ENCODE results near the gene TPI1. TPM values are rescaled to one million over a fixed set of nuclear protein-coding genes. Genes with fewer than 3 reads are reported as not detected.

The TPI1 gene
- total and polyA plus RNA-seq, 2 of the 8 experiments (the other 6 are each of a cell fraction or from before 2014, with no cell fraction given), result 910 to 3,018 TPM

DNA sequence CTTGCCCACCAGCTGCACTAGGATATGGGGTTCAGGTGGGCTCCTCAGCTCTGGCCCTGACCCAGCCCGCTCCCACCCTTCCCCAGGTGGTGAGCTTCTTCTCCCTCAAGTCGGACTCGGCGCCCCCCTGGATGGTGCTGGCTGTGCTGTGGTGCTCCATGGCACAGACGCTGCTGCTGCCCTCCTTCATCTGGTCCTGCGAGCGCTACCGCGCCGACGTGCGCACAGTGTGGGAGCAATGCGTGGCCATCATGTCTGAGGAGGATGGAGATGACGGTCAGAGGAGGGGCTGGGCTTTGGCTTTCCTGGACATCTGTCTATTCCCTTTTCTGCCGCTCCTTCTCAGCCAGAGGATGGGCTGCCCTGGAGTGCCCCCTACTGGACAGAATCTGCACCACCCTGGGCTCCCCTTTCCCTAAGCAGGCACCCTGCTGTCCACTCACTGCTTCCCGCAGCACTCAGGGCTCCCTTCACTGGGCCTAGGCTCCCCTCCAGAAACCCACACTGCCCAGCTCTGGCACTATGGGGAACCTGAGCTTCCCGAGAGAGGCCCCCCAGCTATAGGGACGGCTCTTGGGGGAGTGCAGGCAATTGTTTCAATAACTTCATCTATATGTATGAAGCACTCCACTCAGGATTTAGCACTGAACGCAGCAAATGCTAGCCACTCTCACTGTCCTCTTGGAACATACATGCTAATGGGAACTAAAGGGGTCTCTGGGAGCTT lies 41.8 kb upstream of the TPI1 start (continued):
- TF ChIP-seq RAD21 (IDR thresholded peaks at IDR 0.05 in 1 of 2, conservative IDR thresholded peaks at IDR 0.05 in 1 of 2; ENCODE audit: low read depth in 2 of 2, low read length in 2 of 2) (peak; percentile 88 to 93), KDM4A (IDR thresholded peaks at IDR 0.05; ENCODE audit: low read depth, low read length, severe bottlenecking) (peak; percentile 31), NRF1 (IDR thresholded peaks at IDR 0.05; ENCODE audit: low read depth, low read length) (no peak), TEAD4 (IDR thresholded peaks at IDR 0.05; ENCODE audit: low read depth, low read length) (peak; percentile 90)
- TF ChIP-seq, protein P1, sequence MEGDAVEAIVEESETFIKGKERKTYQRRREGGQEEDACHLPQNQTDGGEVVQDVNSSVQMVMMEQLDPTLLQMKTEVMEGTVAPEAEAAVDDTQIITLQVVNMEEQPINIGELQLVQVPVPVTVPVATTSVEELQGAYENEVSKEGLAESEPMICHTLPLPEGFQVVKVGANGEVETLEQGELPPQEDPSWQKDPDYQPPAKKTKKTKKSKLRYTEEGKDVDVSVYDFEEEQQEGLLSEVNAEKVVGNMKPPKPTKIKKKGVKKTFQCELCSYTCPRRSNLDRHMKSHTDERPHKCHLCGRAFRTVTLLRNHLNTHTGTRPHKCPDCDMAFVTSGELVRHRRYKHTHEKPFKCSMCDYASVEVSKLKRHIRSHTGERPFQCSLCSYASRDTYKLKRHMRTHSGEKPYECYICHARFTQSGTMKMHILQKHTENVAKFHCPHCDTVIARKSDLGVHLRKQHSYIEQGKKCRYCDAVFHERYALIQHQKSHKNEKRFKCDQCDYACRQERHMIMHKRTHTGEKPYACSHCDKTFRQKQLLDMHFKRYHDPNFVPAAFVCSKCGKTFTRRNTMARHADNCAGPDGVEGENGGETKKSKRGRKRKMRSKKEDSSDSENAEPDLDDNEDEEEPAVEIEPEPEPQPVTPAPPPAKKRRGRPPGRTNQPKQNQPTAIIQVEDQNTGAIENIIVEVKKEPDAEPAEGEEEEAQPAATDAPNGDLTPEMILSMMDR (IDR thresholded peaks at IDR 0.05; ENCODE audit: control extremely low read depth in 1 of 3, insufficient read depth in 1 of 3, low read depth in 1 of 3, low read length in 3 of 3), result peak in 2 of 3 experiments; percentile 91 to 95; a peak in 3 of 4 replicates

All from H1 (cell line).